DND-41 (cell line): ENCODE data around the gene TDRD9.

Source experiments
- ATAC-seq: fragments of 200-7000 bp; cut with Tn5 transposase; 3 replicates; pipeline ENCODE4 v1.9.1; 2021; ENCODE audit warnings: low read depth; ENCODE audit not compliant: insufficient read depth
- DNase-seq: peaks from one replicate; pipeline ENCODE4 v3.0.0-alpha.2; 2020
- H2AFZ ChIP-seq: 2 replicates; pipeline ENCODE4 v1.6.0; 2012; ENCODE audit warnings: low read depth, low read length
- H3K27ac ChIP-seq: 2 replicates; pipeline ENCODE4 v1.5.1; 2012; ENCODE audit warnings: low read length, inconsistent platforms
- H3K27me3 ChIP-seq: fragments of 200-600 bp; sonication (generic); 2 replicates; pipeline ENCODE4 v1.6.0; 2012; ENCODE audit warnings: low read length, mild to moderate bottlenecking, inconsistent platforms; ENCODE audit not compliant: insufficient read depth, poor library complexity
- H3K36me3 ChIP-seq: 2 replicates; pipeline ENCODE4 v1.5.1; 2012; ENCODE audit warnings: low read length, inconsistent platforms; ENCODE audit not compliant: insufficient read depth
- H3K4me1 ChIP-seq: 2 replicates; pipeline ENCODE4 v1.5.1; 2012; ENCODE audit warnings: mild to moderate bottlenecking, low read length; ENCODE audit not compliant: insufficient read depth
- H3K4me2 ChIP-seq: 2 replicates; pipeline ENCODE4 v1.6.0; 2012; ENCODE audit warnings: mild to moderate bottlenecking, moderate library complexity, low read length, inconsistent platforms; ENCODE audit not compliant: insufficient read depth
- H3K4me3 ChIP-seq, 2 experiments: fragments of 200-600 bp in 1 of 2; shearing (Covaris generic) in 1 of 2; 2 replicates each; pipeline ENCODE4 v1.5.1; 2012 to 2016; ENCODE audit warnings: inconsistent platforms in 2 of 2, low read length in 2 of 2, mild to moderate bottlenecking in 2 of 2, low read depth in 1 of 2, moderate library complexity in 1 of 2
- H3K79me2 ChIP-seq: 2 replicates; pipeline ENCODE4 v1.6.0; 2012; ENCODE audit warnings: low read length, inconsistent platforms; ENCODE audit not compliant: insufficient read depth
- H3K9ac ChIP-seq: 2 replicates; pipeline ENCODE4 v1.6.0; 2012; ENCODE audit warnings: low read depth, mild to moderate bottlenecking, inconsistent platforms, low read length, moderate library complexity
- H3K9me3 ChIP-seq: 2 replicates; pipeline ENCODE4 v1.5.1; 2012; ENCODE audit warnings: low read length, moderate library complexity, mild to moderate bottlenecking, inconsistent platforms; ENCODE audit not compliant: insufficient read depth, severe bottlenecking
- H4K20me1 ChIP-seq: 2 replicates; pipeline ENCODE4 v1.6.0; 2012; ENCODE audit warnings: low read length; ENCODE audit not compliant: insufficient read depth
- EZH2 ChIP-seq: IDR thresholded peaks from 3 replicates; pipeline ENCODE4 v1.6.1; 2012; ENCODE audit warnings: borderline replicate concordance, low read depth, mild to moderate bottlenecking, moderate library complexity, low read length, inconsistent platforms; ENCODE audit not compliant: severe bottlenecking
- TF ChIP-seq, protein P1 (sequence below): IDR thresholded peaks from 2 replicates; pipeline ENCODE4 v1.5.1; 2012; ENCODE audit warnings: borderline replicate concordance, low read length, moderate library complexity, mild to moderate bottlenecking; ENCODE audit not compliant: poor library complexity, severe bottlenecking; ENCODE audit errors: extremely low read depth

The TDRD9 gene

DNA sequence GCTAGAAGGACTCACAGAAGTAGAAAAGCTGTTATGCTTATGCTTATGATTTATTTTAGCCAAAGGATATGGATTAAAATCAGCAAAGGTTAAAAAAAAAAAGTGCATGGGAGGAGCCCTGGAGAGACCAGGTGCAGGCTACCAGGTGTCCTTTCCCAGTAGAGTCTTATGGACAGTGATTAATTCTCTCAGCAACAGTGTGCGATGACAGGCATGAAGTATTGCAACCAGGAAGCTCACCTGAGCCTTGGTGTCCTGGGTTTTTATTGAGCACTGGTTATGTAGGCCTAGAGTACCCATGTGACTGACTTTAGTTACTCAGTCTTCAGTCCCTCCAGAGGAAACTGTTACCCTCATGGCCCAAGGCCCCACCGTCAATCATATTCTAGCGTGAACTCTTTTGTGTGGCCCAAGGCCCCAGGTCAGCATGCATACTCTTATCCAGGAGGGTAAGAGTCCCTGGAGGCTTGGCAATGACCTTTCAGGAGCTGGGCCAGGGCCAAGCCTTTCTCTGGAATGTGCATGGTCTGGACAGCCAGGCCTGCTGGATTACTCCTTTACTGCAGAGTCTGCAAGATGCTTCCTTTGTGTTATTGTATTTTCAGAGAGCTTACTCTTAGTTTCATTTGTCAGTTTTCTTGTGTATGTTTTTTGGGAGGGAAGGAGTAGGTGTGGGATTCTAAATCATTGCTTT, 83.7 kb downstream of the TDRD9 start:
- H3K4me1 ChIP-seq, result no peaks in the 10 kb centered on the region
- no peaks in the 10 kb centered on the region for H3K79me2 ChIP-seq
- no peak for DNase-seq
- H3K9me3 ChIP-seq, result no peaks in the 10 kb centered on the region
- no peak overlapping the region for H3K4me3 ChIP-seq
- ATAC-seq, result no peak
- H2AFZ ChIP-seq, result no peak overlapping the region
- no peaks in the 10 kb centered on the region for H3K36me3 ChIP-seq
- H4K20me1 ChIP-seq, result no peaks in the 10 kb centered on the region
- no peak overlapping the region for H3K27ac ChIP-seq
- TF ChIP-seq EZH2, result no peak
- TF ChIP-seq, protein P1, sequence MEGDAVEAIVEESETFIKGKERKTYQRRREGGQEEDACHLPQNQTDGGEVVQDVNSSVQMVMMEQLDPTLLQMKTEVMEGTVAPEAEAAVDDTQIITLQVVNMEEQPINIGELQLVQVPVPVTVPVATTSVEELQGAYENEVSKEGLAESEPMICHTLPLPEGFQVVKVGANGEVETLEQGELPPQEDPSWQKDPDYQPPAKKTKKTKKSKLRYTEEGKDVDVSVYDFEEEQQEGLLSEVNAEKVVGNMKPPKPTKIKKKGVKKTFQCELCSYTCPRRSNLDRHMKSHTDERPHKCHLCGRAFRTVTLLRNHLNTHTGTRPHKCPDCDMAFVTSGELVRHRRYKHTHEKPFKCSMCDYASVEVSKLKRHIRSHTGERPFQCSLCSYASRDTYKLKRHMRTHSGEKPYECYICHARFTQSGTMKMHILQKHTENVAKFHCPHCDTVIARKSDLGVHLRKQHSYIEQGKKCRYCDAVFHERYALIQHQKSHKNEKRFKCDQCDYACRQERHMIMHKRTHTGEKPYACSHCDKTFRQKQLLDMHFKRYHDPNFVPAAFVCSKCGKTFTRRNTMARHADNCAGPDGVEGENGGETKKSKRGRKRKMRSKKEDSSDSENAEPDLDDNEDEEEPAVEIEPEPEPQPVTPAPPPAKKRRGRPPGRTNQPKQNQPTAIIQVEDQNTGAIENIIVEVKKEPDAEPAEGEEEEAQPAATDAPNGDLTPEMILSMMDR, result no peak
- peaks cover 16% of the 10 kb centered on the region for H3K27me3 ChIP-seq
- no peak overlapping the region for H3K4me2 ChIP-seq
- no peak overlapping the region for H3K9ac ChIP-seq

DNA sequence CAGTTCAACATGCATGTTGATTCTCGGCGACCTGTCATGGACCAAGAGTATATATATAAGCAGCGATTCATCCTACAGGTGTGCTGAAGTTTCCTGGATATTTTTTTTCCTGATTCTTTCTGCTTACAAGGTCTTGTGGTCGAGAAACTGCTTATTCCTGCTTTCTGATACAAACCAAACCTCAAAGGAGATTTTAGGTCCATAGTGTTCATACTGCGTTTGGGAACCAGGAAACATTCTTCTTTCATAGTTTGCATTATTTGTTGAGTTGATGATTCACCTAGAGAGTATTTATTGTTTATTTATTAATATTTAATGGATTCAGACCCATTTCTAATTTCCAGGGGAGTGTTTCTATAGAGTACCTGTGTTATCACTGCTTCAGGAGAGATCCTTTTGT, 86.5 kb downstream of the TDRD9 start:
- ATAC-seq (no peak), DNase-seq (no peak)
- no peak overlapping the region for H2AFZ ChIP-seq
- no peaks in the 10 kb centered on the region for H3K9me3 ChIP-seq
- no peak overlapping the region for H3K4me2 ChIP-seq
- H3K27ac ChIP-seq, result no peak overlapping the region
- H3K4me3 ChIP-seq, result no peak overlapping the region
- H3K4me1 ChIP-seq, result no peaks in the 10 kb centered on the region
- H3K9ac ChIP-seq, result no peak overlapping the region
- no peaks in the 10 kb centered on the region for H3K79me2 ChIP-seq
- H3K27me3 ChIP-seq, result peaks cover 27% of the 10 kb centered on the region
- TF ChIP-seq, protein P1, result no peak
- no peak for TF ChIP-seq EZH2
- no peaks in the 10 kb centered on the region for H4K20me1 ChIP-seq
- H3K36me3 ChIP-seq, result no peaks in the 10 kb centered on the region

DNA sequence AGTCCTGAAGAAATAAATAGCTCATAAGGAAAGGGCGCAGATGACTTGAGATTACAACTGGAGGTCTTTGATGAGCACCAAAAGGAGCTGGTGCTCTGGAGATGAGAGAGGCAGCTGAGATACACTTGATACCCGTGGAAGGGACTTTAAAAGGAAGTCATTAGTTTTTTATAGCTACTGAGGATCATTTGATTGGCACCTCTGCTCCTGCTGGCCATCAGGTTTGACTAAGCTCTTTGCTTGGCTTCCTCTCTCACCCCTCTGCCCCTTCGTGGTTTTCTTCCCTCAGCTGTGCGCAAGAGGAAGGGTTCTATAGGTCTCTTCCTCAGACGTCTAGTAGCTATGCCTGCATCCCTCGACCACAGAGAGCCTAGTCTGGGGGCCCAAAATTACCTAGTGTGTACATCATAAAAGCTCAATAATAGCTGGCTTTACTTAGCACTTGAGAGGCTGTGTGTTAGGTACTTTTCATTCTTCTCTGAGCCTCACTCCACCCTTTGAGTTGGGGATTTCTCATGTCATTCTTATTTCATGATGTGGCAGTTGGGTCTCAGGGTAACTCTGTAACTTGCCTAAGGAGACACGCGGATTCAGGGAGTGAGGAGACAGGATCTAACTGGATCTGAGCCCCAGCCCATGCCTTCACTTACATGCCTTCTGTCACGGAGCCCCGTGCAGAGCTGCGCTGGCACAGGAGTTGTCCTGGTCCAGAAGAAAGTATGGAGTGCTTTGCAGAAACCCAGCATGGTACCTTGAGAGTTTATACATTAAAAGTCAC, 88.8 kb downstream of the TDRD9 start:
- no peak for TF ChIP-seq EZH2
- TF ChIP-seq, protein P1, result no peak
- Histone ChIP-seq H4K20me1 (no peaks in the 10 kb centered on the region), H3K36me3 (no peaks in the 10 kb centered on the region), H3K9ac (no peak overlapping the region), H3K4me3 (no peak overlapping the region), H3K27me3 (peaks cover 32% of the 10 kb centered on the region), H3K4me2 (no peak overlapping the region), H3K9me3 (no peaks in the 10 kb centered on the region), H3K79me2 (no peaks in the 10 kb centered on the region), H3K4me1 (no peaks in the 10 kb centered on the region), H3K27ac (no peak overlapping the region), H2AFZ (no peak overlapping the region)
- no peak for DNase-seq
- no peak for ATAC-seq
